IMR-90 (cell line): ENCODE measurements around the gene PBX3. TPM values are rescaled to one million over a fixed set of nuclear protein-coding genes. Genes with fewer than 3 reads are reported as not detected.
A peak's percentile ranks its signal among the peaks of the same experiment; 100 is the strongest.

Source experiments
- ATAC-seq: fragments of 200-7000 bp; cut with Tn5 transposase; 2 replicates; pipeline ENCODE4 v1.9.1; 2020; ENCODE audit warnings: low read depth, mild to moderate bottlenecking, moderate library complexity
- BruUV-seq: library from RNA; stranded (reverse); fragments of 400-500 nt; replicated peaks from 2 replicates; lab custom pipeline; 2021; lab: Mats Ljungman, UMichigan
- CTCF ChIA-PET: fragments of 300-600 bp; formaldehyde crosslinking; extraction: SDS; loops from one replicate; lab custom pipeline; 2021; ENCODE audit warnings: antibody characterized with exemption; lab: Yijun Ruan, JAX
- POLR2A ChIA-PET: fragments of 300-600 bp; sonication (Branson Sonifier 250); formaldehyde crosslinking; loops from one replicate; lab custom pipeline; 2022; ENCODE audit warnings: antibody characterized with exemption; ENCODE audit not compliant: unreplicated experiment; lab: Charles Lee
- DNase-seq: peaks from one replicate; pipeline ENCODE4 v3.0.0; 2013
- H2AFZ ChIP-seq: replicated peaks from 2 replicates; pipeline ENCODE3; 2013; ENCODE audit warnings: low read length, mild to moderate bottlenecking; ENCODE audit not compliant: poor library complexity
- H2AK5ac ChIP-seq: 2 replicates; pipeline ENCODE4 v1.6.1; 2013; ENCODE audit warnings: low read depth, low read length, inconsistent platforms
- H2AK9ac ChIP-seq: replicated peaks from 2 replicates; pipeline ENCODE3; 2013; ENCODE audit warnings: mild to moderate bottlenecking, low read depth, low read length, moderate library complexity; ENCODE audit not compliant: poor library complexity
- H2BK120ac ChIP-seq: 2 replicates; pipeline ENCODE4 v1.6.1; 2013; ENCODE audit warnings: low read depth, low read length, inconsistent platforms
- H2BK15ac ChIP-seq: 3 replicates; pipeline ENCODE4 v1.6.1; 2013; ENCODE audit warnings: low read depth, low read length, inconsistent platforms
- H2BK20ac ChIP-seq: 2 replicates; pipeline ENCODE4 v1.6.1; 2013; ENCODE audit warnings: low read depth, mild to moderate bottlenecking, inconsistent platforms, low read length, moderate library complexity
- H2BK5ac ChIP-seq: 2 replicates; pipeline ENCODE4 v1.6.1; 2013; ENCODE audit warnings: mild to moderate bottlenecking, low read depth, low read length, inconsistent platforms; ENCODE audit not compliant: poor library complexity, severe bottlenecking
- H3K14ac ChIP-seq: replicated peaks from 2 replicates; pipeline ENCODE4 v1.6.1; 2013; ENCODE audit warnings: low read depth, low read length, inconsistent platforms
- H3K18ac ChIP-seq: 2 replicates; pipeline ENCODE4 v1.6.1; 2013; ENCODE audit warnings: low read depth, low read length, control low read depth
- H3K23ac ChIP-seq: 2 replicates; pipeline ENCODE4 v1.6.1; 2013; ENCODE audit warnings: low read depth, low read length, inconsistent platforms
- H3K27ac ChIP-seq: 2 replicates; pipeline ENCODE4 v1.5.1; 2013; ENCODE audit warnings: mild to moderate bottlenecking, control low read depth, low read length; ENCODE audit not compliant: insufficient read depth
- H3K27me3 ChIP-seq: 2 replicates; pipeline ENCODE4 v1.6.1; 2013; ENCODE audit warnings: low read length; ENCODE audit not compliant: control insufficient read depth, insufficient read depth
- H3K36me3 ChIP-seq: 2 replicates; pipeline ENCODE4 v1.6.1; 2013; ENCODE audit warnings: low read length, mixed read lengths; ENCODE audit not compliant: control insufficient read depth, insufficient read depth
- H3K4ac ChIP-seq: 2 replicates; pipeline ENCODE4 v1.6.1; 2013; ENCODE audit warnings: low read depth, low read length, inconsistent platforms
- H3K4me1 ChIP-seq: 2 replicates; pipeline ENCODE4 v1.6.1; 2013; ENCODE audit warnings: low read length, mixed read lengths; ENCODE audit not compliant: control insufficient read depth, insufficient read depth
- H3K4me2 ChIP-seq: 2 replicates; pipeline ENCODE4 v1.6.1; 2013; ENCODE audit warnings: low read depth, mild to moderate bottlenecking, control low read depth, low read length, moderate library complexity
- H3K4me3 ChIP-seq: 2 replicates; pipeline ENCODE4 v1.5.1; 2013; ENCODE audit warnings: low read depth, mild to moderate bottlenecking, control low read depth, low read length, moderate library complexity; ENCODE audit not compliant: insufficient read depth
- H3K56ac ChIP-seq: 2 replicates; pipeline ENCODE4 v1.6.1; 2013; ENCODE audit warnings: low read length, inconsistent platforms; ENCODE audit not compliant: insufficient read depth; ENCODE audit errors: extremely low read depth
- H3K79me1 ChIP-seq, 2 experiments: 2 replicates each; pipeline ENCODE4 v1.6.1; 2013; ENCODE audit warnings: low read length in 2 of 2, inconsistent platforms in 1 of 2, low read depth in 1 of 2
- H3K9ac ChIP-seq: 2 replicates; pipeline ENCODE4 v1.6.1; 2013; ENCODE audit warnings: low read depth, low read length, control low read depth
- H3K9me1 ChIP-seq: 2 replicates; pipeline ENCODE4 v1.6.1; 2013; ENCODE audit warnings: low read length, inconsistent platforms; ENCODE audit not compliant: insufficient read depth
- H3K9me3 ChIP-seq: 2 replicates; pipeline ENCODE4 v1.6.1; 2013; ENCODE audit warnings: low read length; ENCODE audit not compliant: control insufficient read depth, insufficient read depth
- H4K20me1 ChIP-seq: 2 replicates; pipeline ENCODE4 v1.6.1; 2013; ENCODE audit warnings: low read length, inconsistent platforms; ENCODE audit not compliant: insufficient read depth
- H4K5ac ChIP-seq: 2 replicates; pipeline ENCODE4 v1.6.1; 2013; ENCODE audit warnings: mild to moderate bottlenecking, low read depth, low read length, control low read depth
- H4K8ac ChIP-seq, 2 experiments: 2 replicates each; pipeline ENCODE4 v1.6.1; 2013; ENCODE audit warnings: low read depth in 2 of 2, low read length in 2 of 2, control low read depth in 1 of 2, inconsistent platforms in 1 of 2
- H4K91ac ChIP-seq: 2 replicates; pipeline ENCODE4 v1.6.1; 2013; ENCODE audit warnings: low read depth, low read length, inconsistent platforms; ENCODE audit not compliant: insufficient read depth
- BHLHE40 ChIP-seq: fragments of 150-350 bp; IDR thresholded peaks from 2 replicates; pipeline ENCODE4 v1.6.1; 2016; ENCODE audit warnings: mild to moderate bottlenecking, low read depth, low read length
- CHD1 ChIP-seq: IDR thresholded peaks from 2 replicates; pipeline ENCODE4 v1.6.1; 2012; ENCODE audit warnings: low read depth, low read length, improper control_type of control experiment
- CTCF ChIP-seq: conservative IDR thresholded peaks from 2 replicates; pipeline ENCODE4 v1.5.1; 2012; ENCODE audit warnings: mild to moderate bottlenecking, low read depth, low read length, improper control_type of control experiment
- FOS ChIP-seq: fragments of 150-350 bp; IDR thresholded peaks from 2 replicates; pipeline ENCODE4 v1.6.1; 2016; ENCODE audit warnings: low read depth, low read length
- MAFK ChIP-seq: IDR thresholded peaks from 2 replicates; pipeline ENCODE4 v1.6.1; 2012; ENCODE audit warnings: low read depth, low read length, improper control_type of control experiment
- MAZ ChIP-seq: IDR thresholded peaks from 2 replicates; pipeline ENCODE4 v1.6.1; 2012; ENCODE audit warnings: low read depth, mild to moderate bottlenecking, low read length, improper control_type of control experiment, moderate library complexity, borderline replicate concordance
- POLR2A ChIP-seq: IDR thresholded peaks from 2 replicates; pipeline ENCODE4 v1.6.1; 2012; ENCODE audit warnings: mild to moderate bottlenecking, low read depth, low read length
- RAD21 ChIP-seq: IDR thresholded peaks from 2 replicates; pipeline ENCODE4 v1.6.1; 2012; ENCODE audit warnings: low read length, improper control_type of control experiment
- RFX5 ChIP-seq: IDR thresholded peaks from 2 replicates; pipeline ENCODE4 v1.8.0; 2012; ENCODE audit warnings: low read depth, mild to moderate bottlenecking, low read length, moderate library complexity
- SMC3 ChIP-seq: fragments of 150-350 bp; IDR thresholded peaks from 2 replicates; pipeline ENCODE4 v1.6.1; 2016; ENCODE audit warnings: low read depth, mild to moderate bottlenecking, antibody characterized with exemption, low read length, moderate library complexity
- WGBS, 2 experiments: methylation state at CpG; one replicate each; pipeline versions ENCODE4 v1.1.5 to v1.1.7; 2013; ENCODE audit warnings: missing lambda C conversion rate in 2 of 2; ENCODE audit not compliant: insufficient read length in 1 of 2; ENCODE audit errors: extremely low coverage in 2 of 2; 5-methylcytosine and 5-hydroxymethylcytosine counted together
- dilution Hi-C: fragments of 300-500 bp; cut with HindIII; formaldehyde crosslinking; loops from one replicate; pipeline ENCODE4 v1.14.3; 2018; ENCODE audit warnings: low sequenced_read_pairs; ENCODE audit not compliant: unreplicated experiment
- in situ Hi-C: fragments of 300-500 bp; cut with MboI; formaldehyde crosslinking; loops from 3 replicates; pipeline ENCODE4 v1.14.3; 2019; ENCODE audit warnings: low sequenced_read_pairs, inconsistent platforms, mixed read lengths
- intact Hi-C: fragments of 100-400 bp; cut with micrococcal nuclease; formaldehyde crosslinking; loops from 2 replicates; pipeline ENCODE4 v1.10.0; 2022
- polyA plus RNA-seq, 3 experiments: library from polyadenylated mRNA; depleted of rRNA; stranded (reverse); fragments of >200 nt; gene quantifications; 2 replicates each; pipeline ENCODE4 v1.2.3, GENCODE V29; 2012; ENCODE audit warnings: low replicate concordance in 1 of 3
- total RNA-seq: library from RNA; depleted of rRNA; stranded (reverse); fragments of >200 nt; gene quantifications from 2 replicates; pipeline ENCODE4 v1.2.3, GENCODE V29; 2012
- TF ChIP-seq, protein P1 (sequence below): fragments of 150-350 bp; IDR thresholded peaks from 2 replicates; pipeline ENCODE4 v1.6.1; 2017; ENCODE audit warnings: mild to moderate bottlenecking, antibody characterized with exemption, low read length, low read depth

Gene PBX3
- total and polyA plus RNA-seq, 2 of the 4 experiments (the other 2 are of a cell fraction) = 12.0 to 15.6 TPM

DNA sequence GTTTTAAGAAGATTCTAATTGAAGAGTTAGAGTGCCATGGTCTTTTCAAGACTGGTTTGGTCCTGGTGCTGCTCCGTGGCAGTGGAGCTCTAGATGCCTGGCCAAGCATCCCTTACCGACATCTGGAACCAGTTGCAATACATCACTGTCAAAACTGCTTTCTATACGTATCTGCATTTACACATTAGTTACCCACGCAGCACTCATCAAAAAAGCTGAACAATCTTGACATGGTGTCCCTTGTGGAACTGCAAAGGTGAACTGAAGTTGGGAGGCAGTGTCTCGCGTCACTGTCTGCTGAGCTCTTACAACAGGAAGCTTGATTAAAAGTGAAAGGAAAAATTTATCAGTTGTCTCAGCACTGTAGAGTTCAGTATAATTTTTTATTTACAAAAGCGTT is 82.6 kb downstream of the PBX3 start:
- DNase-seq (peak; percentile 12), ATAC-seq (0 out of 2 replicates have a peak, but pooled peaks have one; percentile 14)
- ChIA-PET CTCF (interaction anchor here (1.0 kb wide), 1 partner anchor 9 kb away, joined by 3 read pairs; no protein-coding TSS in a partner anchor), POLR2A (no interaction called here)
- Histone ChIP-seq H2AK9ac (peak overlapping the region; percentile 45), H3K23ac (peak overlapping the region; percentile 19; the same call in 1 of the 2 replicates), H3K9me3 (no peaks in the 10 kb centered on the region), H3K4me3 (peak overlapping the region; percentile 51; the same call in 1 of the 2 replicates), H3K36me3 (no peaks in the 10 kb centered on the region), H3K56ac (no peak overlapping the region), H3K9me1 (0 out of 2 replicates have a peak, but pooled peaks cover 3% of the 10 kb centered on the region), H4K20me1 (no peaks in the 10 kb centered on the region), H3K4ac (no peak overlapping the region), H3K18ac (peak overlapping the region; percentile 58; the same call in 1 of the 2 replicates), H2BK15ac (no peak overlapping the region), H3K27me3 (no peaks in the 10 kb centered on the region), H4K91ac (peak overlapping the region; percentile 32; the same call in 1 of the 2 replicates), H2AFZ (peak overlapping the region; percentile 82), H3K14ac (peak overlapping the region; percentile 45), H4K5ac (no peak overlapping the region), H3K4me2 (peak overlapping the region; percentile 100), H2BK5ac (peak overlapping the region; percentile 36), H3K27ac (no peak overlapping the region), H3K4me1 (peaks cover 4% of the 10 kb centered on the region), H2BK20ac (0 out of 2 replicates have a peak overlapping the region, but pooled peaks have one; percentile 17), H2AK5ac (no peak overlapping the region), H3K9ac (peak overlapping the region; percentile 24; the same call in 1 of the 2 replicates), H4K8ac (peak overlapping the region in 1 of 2 experiments; percentile 88; a peak in 2 of 4 replicates), H2BK120ac (peak overlapping the region; percentile 14; the same call in 1 of the 2 replicates), H3K79me1 (peaks cover 12 to 26% of the 10 kb centered on the region in 2 experiments)
- in situ Hi-C loops = no loop called here
- no CpG with 5 or more reads among the region's 7 CpGs for WGBS, 2 experiments
- dilution Hi-C loops = no loop called here
- TF ChIP-seq, protein P1, sequence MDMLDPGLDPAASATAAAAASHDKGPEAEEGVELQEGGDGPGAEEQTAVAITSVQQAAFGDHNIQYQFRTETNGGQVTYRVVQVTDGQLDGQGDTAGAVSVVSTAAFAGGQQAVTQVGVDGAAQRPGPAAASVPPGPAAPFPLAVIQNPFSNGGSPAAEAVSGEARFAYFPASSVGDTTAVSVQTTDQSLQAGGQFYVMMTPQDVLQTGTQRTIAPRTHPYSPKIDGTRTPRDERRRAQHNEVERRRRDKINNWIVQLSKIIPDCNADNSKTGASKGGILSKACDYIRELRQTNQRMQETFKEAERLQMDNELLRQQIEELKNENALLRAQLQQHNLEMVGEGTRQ = no peak
- TF ChIP-seq FOS (no peak), MAFK (no peak), RAD21 (no peak), MAZ (no peak), POLR2A (no peak), CHD1 (no peak), CTCF (no peak), BHLHE40 (no peak), RFX5 (no peak), SMC3 (no peak)
- BruUV-seq = no TSS peak
- intact Hi-C loops = loop anchor here (5.0 kb wide), 1 partner anchor 77 kb away; no protein-coding TSS in a partner anchor
